HG03097 (cell line): Measurements from ENCODE around the gene APBB3.
"Not testable (repeated sequence)": the region's sequence is repeated elsewhere in the genome, so short reads cannot be mapped to it uniquely, and the experiment has no call there.

ENCODE experiments used
- ATAC-seq: cut with Tn5 transposase; IDR thresholded peaks from one replicate; pipeline ENCODE4 v1.9.1; 2021; ENCODE audit not compliant: unreplicated experiment, low FRiP score

Gene APBB3, protein sequence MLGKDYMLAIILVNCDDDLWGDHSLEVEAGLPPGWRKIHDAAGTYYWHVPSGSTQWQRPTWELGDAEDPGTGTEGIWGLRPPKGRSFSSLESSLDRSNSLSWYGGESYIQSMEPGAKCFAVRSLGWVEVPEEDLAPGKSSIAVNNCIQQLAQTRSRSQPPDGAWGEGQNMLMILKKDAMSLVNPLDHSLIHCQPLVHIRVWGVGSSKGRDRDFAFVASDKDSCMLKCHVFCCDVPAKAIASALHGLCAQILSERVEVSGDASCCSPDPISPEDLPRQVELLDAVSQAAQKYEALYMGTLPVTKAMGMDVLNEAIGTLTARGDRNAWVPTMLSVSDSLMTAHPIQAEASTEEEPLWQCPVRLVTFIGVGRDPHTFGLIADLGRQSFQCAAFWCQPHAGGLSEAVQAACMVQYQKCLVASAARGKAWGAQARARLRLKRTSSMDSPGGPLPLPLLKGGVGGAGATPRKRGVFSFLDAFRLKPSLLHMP

DNA sequence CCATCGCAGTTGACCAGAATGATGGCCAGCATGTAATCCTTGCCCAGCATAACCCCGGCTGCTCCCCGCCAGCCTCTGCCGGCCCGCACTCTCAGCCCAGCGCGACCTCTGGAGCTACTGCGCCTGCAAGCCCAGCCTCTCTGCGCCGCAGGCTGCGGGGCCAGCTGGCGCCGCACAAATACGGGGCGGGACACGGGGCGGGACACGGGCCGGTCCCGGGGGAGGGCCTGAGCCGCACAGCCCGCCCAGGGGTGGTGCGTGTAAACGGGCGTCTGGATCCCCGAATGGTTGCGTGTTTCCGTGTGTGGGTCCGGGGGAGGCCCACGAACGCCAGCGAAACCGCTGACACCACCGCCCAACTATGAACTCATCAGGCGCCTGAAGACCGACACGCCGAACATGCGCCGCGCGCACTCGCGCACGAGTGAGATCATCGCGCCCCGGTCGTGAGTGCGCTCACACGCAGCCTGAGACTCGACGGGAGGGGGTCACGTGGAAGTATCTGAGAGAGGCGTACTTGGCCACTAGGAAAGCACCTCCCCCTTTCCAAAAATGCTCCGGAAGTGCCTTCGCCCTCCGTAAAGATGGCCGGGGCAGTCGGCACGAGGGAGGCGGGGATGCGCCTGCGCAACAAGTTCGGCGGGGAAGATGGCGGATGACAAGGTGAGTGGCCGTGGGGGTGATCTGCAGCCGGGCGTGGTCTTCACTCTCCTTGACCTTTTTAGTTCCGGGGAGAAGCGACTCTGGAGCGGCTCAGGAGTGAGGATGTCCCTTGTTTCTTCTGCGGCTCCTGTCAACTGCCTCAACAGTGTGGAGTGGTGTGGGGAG, at the start of gene APBB3, which contains the start of gene SLC35A4:
TSS of gene APBB3 (minus strand) at position 403 of the 828 bp plus-strand sequence. CDS start at position 50, 353 bp downstream.
TSS of gene SLC35A4 (plus strand) at position 633 of the 828 bp plus-strand sequence. CDS start 2,342 bp downstream, outside the sequence.
- ATAC-seq, result peak; percentile 83

DNA sequence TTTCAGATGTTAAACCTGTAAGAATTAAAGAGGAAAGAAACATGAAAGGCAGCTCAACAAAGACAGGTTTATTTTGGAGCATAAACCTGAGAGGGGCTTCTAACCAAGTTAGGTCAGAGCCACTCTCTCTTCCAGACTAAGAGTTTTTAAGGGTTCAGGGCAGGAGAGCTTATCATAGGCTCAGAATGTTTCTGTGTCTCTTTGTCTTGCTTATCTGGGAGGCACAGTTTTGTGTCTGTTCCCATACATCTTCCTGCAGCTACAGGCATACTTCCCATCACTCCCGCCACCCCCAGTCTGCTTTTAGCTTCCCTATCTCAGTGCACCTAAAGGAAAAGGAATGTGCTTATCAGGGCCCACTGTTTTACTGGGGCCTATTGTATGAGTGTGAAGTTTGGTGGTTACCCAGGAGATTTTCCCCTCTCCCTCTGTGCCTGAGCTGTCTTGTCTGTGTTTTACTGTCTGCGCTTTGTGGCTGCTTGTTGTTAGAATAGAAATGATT, 46.7 kb upstream of the APBB3 start:
- no peak for ATAC-seq

DNA sequence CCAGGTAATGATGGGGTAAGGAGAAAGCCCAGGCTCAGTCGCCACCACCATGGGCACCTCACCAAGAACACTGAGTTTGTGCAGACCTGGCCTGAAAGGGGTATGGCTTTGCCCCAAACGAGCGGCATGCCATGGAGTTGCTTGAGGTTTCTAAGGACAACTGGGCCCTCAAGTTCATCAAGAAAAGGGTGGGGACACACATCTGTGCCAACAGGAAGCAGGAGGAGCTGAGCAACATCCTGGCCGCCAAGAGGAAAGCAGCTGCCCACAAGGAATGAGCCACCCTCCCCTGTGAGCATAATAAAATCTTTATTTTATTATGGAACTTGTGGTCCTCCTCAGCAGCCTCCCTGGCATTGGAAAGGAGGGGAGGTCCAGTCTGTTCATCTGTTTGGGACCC, 44.7 kb upstream of the APBB3 start:
- no peak for ATAC-seq

DNA sequence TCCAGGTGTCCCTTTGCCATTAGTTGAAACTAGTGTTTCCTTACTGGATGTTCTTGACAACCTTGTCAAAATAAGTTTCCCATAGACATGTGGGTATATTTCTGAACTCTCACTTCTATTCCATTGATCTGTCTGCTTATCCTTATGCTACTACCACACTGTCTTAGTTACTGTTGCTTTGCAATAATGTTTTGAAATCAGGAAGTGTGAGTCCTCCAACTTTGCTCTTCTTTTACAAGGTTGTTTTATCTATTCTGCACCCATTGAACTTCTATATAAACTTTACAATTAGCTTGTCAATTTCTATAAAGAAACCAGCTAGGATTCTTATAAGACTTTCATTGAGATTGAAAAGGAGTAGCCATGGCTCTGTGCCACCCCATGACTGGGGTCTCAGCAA, 44.3 kb upstream of the APBB3 start:
- no peak for ATAC-seq

DNA sequence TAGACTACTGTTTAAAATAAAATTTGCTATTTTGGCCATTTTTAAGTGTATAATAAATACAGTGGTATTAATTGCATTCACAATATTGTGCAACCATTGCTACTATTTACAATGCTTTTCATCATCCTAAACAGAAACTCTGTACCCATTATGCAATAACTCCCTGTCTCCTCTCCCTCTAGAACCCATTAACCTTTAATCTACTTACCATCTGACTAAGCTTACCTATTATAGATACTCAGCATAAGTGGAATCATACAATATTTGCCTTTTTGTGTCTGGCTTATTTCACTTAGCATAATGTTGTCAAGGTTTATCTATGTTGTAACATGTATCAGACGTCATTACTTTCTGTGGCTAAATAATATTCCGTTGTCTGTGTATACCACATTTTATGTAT, 42.6 kb upstream of the APBB3 start:
- ATAC-seq, result no peak

DNA sequence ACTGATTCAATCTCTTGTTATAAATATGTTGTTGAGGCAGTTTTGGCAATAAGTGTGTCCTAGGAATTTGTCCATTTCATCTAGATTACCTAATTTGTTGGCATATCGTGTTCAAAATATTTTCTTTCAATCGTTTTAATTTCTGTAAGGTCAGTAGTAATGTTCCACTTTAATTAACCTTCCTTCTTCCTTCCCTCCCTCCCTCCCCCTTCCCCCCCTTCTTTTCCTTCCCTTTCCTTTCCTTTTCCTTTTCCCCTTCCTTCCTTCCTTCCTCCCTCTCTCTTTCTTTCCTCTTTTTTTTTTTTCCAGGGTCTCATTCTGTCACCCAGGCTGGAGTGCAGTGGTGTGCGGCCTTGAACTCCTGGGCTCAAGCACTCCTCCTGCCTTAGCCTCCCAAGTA, 41.5 kb upstream of the APBB3 start:
- ATAC-seq, result no peak

DNA sequence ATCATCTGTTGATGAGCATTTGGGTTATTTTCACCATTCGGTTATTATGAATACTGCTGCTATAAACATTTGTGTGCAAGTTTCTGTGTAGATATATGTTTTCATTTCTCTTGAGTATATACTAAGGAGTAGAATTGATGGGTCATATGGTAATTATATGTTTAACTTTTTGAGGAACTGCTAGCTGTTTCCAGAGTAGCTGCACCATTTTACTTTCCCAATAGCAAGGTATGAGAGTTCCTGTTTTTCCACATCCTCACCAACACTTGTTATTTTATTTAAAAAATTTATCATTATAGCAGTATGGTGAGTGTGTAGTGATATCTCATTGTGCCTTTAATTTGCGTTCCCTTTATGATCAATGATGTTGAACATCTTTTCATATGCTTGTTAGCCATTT, 39.3 kb upstream of the APBB3 start:
- ATAC-seq, result no peak

DNA sequence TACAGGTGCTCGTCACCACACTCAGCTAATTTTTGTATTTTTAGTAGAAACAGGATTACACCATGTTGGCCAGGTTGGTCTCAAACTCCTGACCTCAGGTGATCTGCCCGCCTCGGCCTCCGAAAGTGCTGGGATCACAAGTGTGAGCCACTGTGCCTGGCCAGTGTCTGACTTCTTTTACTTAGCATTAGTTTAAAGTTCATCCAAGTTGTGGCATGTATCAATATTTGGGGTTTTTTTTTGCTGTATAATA, 39.0 kb upstream of the APBB3 start:
- not testable (repeated sequence) for ATAC-seq

DNA sequence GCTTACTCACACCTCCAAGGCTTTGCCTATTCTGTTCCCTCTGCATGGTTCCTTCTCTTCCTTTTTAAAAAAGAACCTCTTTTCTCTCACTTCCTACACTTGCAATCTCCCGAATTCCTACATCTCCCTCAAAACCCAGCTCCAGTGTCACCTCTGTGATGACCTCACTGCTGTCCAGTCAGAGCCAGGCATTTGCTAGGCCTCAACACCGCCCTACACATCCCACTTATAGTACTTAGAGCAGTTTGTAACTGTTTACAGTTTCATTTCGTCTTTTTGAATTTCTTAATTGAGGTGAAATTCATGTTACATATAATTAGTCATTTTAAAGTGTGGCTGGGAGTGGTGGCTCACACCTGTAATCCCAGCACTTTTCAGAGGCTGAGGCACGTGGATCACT, 37.7 kb upstream of the APBB3 start:
- ATAC-seq, result no peak

- no peak for ATAC-seq
These were observed 35.7 kb upstream of the APBB3 start for GRCh38 chr5:140600096-140600495.

DNA sequence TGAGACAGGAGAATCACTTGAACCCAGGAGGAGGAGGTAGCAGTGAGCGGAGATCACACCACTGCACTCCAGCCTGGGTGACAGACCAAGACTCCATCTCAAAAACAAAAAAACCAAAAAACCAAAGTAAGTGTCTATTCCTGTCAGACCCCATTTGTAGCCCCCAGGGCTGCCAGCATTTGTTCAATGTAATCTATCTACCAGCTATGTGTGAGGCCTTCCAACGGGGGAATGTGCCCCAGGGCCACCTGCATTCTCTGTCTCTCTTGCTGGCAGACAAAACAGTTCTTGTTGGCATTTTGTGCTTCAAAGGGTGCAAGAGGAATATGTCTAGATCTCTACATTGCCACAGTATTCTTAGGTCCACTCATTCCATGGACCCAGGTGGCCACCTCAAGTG, 34.4 kb upstream of the APBB3 start:
- no peak for ATAC-seq

DNA sequence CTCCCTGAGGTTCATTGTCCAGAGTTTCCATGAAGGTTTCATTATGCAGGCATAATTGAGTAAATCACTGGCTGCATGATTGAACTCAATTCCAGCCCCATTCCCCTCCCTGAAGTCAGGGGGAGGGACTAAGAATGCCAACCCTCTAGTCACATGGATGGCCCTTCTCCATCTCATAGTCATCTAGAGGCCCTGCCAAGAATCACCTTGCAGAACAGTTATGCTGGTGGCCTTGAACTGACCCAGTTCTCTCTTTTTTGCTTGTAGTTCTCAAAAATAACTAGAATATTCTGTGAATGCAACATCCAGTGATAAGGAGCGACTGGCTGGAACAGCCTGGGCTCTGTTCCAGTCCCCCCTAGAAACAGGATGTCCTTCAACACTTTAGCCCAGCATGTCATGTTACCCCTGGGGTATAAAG, 31.9 kb upstream of the APBB3 start:
- ATAC-seq, result no peak

- ATAC-seq, result no peak
These were observed 31.3 kb upstream of the APBB3 start for GRCh38 chr5:140595538-140596300.

- no peak for ATAC-seq
These were observed 29.8 kb upstream of the APBB3 start for GRCh38 chr5:140594169-140594568.

- not testable (repeated sequence) for ATAC-seq
These were observed 28.7 kb upstream of the APBB3 start for GRCh38 chr5:140593070-140593469.

DNA sequence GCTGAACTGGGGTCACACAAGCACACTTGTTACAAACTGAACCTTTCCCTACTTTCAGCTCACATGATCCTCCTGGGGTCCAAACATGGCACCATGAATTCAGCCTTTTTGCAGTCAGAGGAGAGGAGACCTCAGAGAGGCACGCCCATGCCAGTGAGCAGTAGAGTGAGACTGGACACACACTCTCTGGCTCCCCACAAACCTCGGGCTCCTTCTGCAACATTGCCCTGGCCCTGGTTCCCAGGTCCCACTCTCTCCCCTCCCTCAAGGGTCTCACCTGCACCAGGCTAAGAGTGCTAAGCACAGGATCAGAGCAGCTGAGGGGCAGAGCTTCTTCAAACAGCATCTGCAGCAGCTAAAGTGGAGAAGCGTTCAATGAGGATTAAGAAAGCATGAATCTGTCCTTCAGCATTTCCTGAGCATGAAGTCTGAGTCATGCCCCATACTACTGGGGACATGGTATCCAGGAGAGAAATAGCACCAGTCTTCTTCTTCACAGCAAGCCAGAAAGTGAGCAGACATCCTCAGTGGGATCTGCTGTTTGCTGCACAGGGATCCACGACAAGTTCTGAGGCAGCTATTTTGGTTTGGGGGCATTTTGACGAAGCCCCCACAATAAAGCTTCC, 27.5 kb upstream of the APBB3 start:
- no peak for ATAC-seq

GRCh38 chr5:140590861-140591260, 26.5 kb upstream of the APBB3 start:
- ATAC-seq, result no peak

- no peak for ATAC-seq
These were observed 24.1 kb upstream of the APBB3 start for GRCh38 chr5:140588311-140589070.

- ATAC-seq, result no peak
These were observed 23.1 kb upstream of the APBB3 start for GRCh38 chr5:140587495-140587894.
